Activated CD8-positive, alpha-beta memory T cell treated with anti-CD3 and anti-CD28 coated beads, Interleukin-2, amount 50 U/mL, for 48 hours (primary cell): ENCODE data around the gene STARD6.
A peak's percentile ranks its signal among the peaks of the same experiment; 100 is the strongest.
"Not testable (repeated sequence)": the region's sequence is repeated elsewhere in the genome, so short reads cannot be mapped to it uniquely, and the experiment has no call there.

ENCODE experiments used
- DNase-seq: peaks from one replicate; pipeline ENCODE4 v3.0.0-alpha.2; 2020

The STARD6 gene

GRCh38 chr18:54357660-54358494 is at the start of gene STARD6, which contains the start of gene C18orf54:
TSS of gene STARD6 (minus strand) at chr18:54357858. CDS start at chr18:54354573, 3,285 bp downstream.
TSS of gene C18orf54 (plus strand) at chr18:54357906. CDS start at chr18:54360573, 2,667 bp downstream.
- DNase-seq = peak; percentile 93

- no peak for DNase-seq
Measured at GRCh38 chr18:54405290-54405689, 47.6 kb upstream of the STARD6 start.

GRCh38 chr18:54396760-54397159 is 39.1 kb upstream of the STARD6 start:
- no peak for DNase-seq

GRCh38 chr18:54393648-54394294 is 36.1 kb upstream of the STARD6 start:
- no peak for DNase-seq

GRCh38 chr18:54392543-54393023 is 34.9 kb upstream of the STARD6 start:
- DNase-seq = no peak

GRCh38 chr18:54390838-54391237 is 33.2 kb upstream of the STARD6 start:
- DNase-seq = no peak

GRCh38 chr18:54389143-54389505 is 31.5 kb upstream of the STARD6 start:
- DNase-seq = no peak

GRCh38 chr18:54388203-54389142 is 30.8 kb upstream of the STARD6 start:
- DNase-seq = peak; percentile 57

- no peak for DNase-seq
Measured at GRCh38 chr18:54387631-54388030, 30.0 kb upstream of the STARD6 start.

- not testable (repeated sequence) for DNase-seq
Measured at GRCh38 chr18:54386800-54387495, 29.3 kb upstream of the STARD6 start.

GRCh38 chr18:54386043-54386442 is 28.4 kb upstream of the STARD6 start:
- no peak for DNase-seq

GRCh38 chr18:54382733-54383252 is 25.1 kb upstream of the STARD6 start:
- no peak for DNase-seq

- DNase-seq = no peak
Measured at GRCh38 chr18:54382076-54382475, 24.4 kb upstream of the STARD6 start.

GRCh38 chr18:54381640-54382039 is 24.0 kb upstream of the STARD6 start:
- DNase-seq = no peak

- no peak for DNase-seq
Measured at GRCh38 chr18:54378057-54378456, 20.4 kb upstream of the STARD6 start.

- DNase-seq = no peak
Measured at GRCh38 chr18:54360406-54360805, 2.7 kb upstream of the STARD6 start.

GRCh38 chr18:54359233-54359632 is 1.6 kb upstream of the STARD6 start:
- DNase-seq = no peak

- DNase-seq = no peak
Measured at GRCh38 chr18:54358495-54359040, 910 bp upstream of the STARD6 start.

GRCh38 chr18:54357082-54357659 is 487 bp downstream of the STARD6 start:
- DNase-seq = no peak

GRCh38 chr18:54351186-54351585 is 6.5 kb downstream of the STARD6 start:
- no peak for DNase-seq

- DNase-seq = no peak
Measured at GRCh38 chr18:54338230-54338629, 19.4 kb downstream of the STARD6 start.
